Germinal center (tissue), 1 donor: ENCODE data around the gene DGCR6.
"Not testable (repeated sequence)": the region's sequence is repeated elsewhere in the genome, so short reads cannot be mapped to it uniquely, and the experiment has no call there.

ENCODE experiments used
- DNase-seq: peaks from one replicate; pipeline ENCODE4 v3.0.0; 2012; ENCODE audit warnings: mixed read lengths, low spot score

DGCR6 gene

GRCh38 chr22:18931905-18932652 is 26.0 kb downstream of the DGCR6 start:
- DNase-seq: no peak

DNA sequence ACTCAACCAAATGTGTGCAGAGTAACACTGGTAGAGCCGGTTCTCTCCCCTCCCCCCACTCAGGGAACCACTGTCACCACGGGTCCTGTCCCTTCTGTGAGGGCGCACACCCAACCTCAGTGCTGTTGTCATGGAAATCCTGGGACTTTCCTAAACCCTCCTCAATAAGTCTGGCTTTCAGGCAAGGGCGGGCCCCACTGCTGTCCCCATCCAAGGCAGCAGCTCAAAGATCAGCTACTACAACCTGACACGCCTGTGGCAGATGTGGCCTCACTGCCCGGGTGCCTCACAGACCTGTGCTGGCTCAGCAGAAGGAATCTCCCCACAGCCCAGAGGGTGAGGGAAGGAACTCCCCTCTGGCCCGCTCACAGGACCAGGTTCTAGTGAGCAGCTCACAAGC is 27.8 kb downstream of the DGCR6 start:
- DNase-seq: no peak

DNA sequence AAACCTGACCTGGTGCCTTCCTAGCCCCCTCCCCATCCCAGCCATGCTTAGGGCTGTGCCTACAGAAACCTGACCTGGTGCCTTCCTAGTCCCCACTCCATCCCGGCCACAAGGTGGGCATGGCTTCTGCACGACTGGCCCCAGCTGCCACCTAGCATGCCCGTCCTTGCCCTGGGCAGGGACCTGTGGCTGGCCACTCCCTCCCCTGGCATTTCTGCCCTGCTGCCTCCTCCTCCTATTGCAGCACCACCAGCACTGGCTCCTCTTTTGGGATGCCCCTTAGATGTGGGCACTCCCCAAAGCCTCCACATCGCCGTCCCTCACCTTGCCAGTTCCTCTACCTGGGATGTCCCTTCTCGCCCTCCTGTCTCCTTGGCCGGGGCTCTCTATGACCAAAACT is 28.6 kb downstream of the DGCR6 start:
- not testable (repeated sequence) for DNase-seq

DNA sequence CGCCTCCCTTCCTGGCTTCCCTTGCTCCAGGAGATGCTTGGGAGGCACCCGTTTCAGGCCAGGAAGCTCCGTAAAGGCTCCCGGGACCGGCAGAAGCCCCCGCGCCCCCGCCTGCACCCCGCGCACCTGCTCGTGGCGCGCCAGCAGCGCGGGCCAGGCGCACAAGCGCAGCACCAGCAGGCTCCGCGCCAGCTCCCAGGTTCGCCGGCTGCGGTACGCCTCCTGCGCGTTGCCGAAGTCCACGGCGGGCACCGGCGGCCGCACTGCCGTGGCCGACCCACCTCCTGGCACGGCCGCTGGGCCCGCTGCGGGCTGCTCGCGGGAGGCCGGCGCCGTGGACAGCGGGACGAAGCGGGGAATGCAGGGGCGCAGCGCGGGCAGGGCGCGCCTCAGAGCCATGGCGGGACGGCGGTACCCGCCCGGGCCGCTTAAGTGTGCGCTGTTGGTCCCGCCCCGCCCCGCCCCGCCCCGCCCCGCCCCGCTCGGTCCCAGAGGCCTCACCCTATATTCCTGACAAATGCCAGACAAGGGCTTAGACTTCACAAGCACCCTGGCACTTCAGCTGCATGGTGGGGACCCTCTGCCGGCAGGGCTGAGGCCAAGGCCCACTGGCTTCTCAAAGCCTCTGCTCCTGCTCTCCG is 29.9 kb downstream of the DGCR6 start, which contains the start of gene PRODH:
Gene PRODH, minus strand, starts transcription at position 405 of the 641 bp plus-strand sequence. Its CDS starts 6 bp downstream, at position 399.
- DNase-seq: no peak

GRCh38 chr22:18938691-18939090 is 32.6 kb downstream of the DGCR6 start:
- DNase-seq: not testable (repeated sequence)

GRCh38 chr22:18947105-18947504 is 41.0 kb downstream of the DGCR6 start:
- not testable (repeated sequence) for DNase-seq

- DNase-seq: no peak
Observed at GRCh38 chr22:18947905-18948304, 41.8 kb downstream of the DGCR6 start.

DNA sequence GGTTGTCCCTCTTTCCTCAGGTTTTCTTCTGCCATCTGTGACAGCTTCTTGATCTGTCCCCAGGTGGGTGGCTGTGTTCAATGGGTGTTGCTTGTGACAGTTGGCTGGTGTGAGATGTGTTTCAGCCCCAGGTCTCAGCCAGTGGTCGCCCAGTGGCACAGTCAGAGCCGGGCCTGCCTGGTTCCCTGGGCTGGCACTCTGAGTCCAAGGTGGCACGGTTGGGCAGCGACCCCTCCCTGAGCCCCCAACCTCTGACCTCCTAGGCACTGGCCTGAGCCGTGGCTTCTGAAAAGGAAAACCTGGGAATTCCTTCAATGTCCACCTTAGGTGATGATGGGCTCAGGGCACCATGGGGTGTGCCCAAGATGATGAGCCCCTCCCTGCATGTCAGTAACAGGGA is 44.0 kb downstream of the DGCR6 start:
- no peak for DNase-seq

GRCh38 chr22:18952022-18952421 is 45.9 kb downstream of the DGCR6 start:
- no peak for DNase-seq

GRCh38 chr22:18953128-18953527 is 47.0 kb downstream of the DGCR6 start:
- not testable (repeated sequence) for DNase-seq

DNA sequence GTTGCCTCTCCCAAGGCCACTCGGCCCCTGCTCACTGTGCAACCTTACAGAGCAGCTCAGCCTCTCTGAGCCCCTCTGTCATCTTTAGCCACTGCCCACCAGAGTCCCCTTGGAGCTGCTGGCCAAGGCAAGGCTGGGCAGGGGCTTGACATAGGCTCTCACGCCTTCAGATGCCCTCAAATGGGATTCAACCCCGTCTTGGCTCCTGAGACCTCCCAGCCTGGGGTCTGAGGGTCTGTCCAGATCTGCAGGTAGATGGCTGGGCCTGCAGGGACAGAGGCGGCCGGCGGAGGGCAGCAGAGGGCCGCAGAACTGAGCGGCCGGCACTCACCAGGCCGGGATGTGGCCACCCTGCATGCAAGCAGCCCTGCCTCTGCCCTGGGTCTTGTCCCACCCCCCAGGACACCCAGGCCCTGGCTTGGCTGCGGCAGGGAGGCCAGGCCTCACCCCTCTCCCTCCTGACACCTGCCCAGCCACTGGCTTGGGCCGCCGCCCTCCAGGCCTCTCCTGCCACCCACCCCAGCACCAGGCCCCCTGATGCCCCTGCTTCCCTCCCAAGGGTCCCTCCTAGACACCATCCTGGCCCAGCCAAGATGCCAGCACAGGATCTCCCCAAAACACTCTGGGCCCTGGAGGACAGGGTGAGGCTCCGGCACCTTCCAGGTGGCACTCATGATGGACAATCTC is 48.3 kb downstream of the DGCR6 start:
- peak; percentile 74 for DNase-seq

GRCh38 chr22:18954990-18955571 is 49.0 kb downstream of the DGCR6 start:
- DNase-seq: no peak

DNA sequence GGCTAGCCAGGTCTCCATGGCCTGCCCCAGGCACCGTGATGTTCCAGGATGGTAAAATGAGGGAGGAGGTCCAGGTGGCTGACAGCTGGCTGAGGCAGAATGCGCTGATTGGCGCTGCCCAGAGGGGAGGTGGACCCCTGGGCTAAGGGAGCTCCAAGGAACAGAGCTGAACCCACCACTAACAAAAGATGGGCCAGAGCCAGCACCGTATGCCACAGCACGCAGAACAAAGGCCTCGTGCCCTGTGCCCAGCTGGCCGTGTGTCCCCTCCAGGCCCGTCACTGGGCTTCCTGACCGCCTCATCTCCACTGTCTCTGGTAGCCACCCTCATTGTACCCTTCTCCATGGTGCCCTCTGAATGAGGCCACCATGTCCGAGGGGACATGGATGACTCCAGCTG is 49.6 kb downstream of the DGCR6 start:
- no peak for DNase-seq

DNA sequence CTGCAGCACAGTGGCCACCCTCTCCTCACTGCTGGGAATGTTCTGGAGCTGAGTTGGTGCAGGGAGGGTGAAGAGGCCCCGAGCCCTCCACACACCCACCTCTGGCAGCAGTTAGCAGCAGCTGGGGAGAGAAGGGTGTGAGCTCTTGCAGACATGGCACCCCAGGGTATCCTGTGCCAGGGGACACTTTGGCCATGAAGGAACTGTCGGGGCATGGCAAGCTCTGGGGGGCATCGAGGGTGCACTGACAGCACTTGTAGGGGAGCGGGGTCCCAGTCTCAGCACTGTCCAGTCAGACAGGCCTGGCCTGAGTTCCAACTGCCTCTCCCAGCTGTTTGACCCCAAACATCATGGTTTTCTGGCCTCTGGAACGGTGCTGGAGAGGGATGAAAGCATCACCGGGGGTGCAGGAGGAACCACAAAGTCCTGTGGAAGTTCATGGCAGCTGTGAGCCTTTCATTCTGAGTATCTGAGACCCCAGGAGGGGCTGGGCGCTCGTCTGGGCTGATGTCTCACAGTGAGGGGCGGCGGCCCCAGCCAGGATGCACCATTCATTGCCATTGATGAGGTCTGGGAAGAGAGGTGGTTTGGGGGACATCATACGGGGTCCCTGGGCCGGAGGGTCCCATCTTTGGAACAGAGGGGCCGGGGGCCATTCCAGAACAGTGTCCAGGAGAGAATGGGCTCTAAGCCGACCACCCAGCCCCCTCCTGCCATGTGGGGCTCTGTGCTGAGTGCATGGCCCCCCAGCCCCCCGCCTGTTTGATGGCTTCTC is 50.2 kb downstream of the DGCR6 start:
- DNase-seq: not testable (repeated sequence)

GRCh38 chr22:18956956-18957355 is 50.8 kb downstream of the DGCR6 start:
- not testable (repeated sequence) for DNase-seq

DNA sequence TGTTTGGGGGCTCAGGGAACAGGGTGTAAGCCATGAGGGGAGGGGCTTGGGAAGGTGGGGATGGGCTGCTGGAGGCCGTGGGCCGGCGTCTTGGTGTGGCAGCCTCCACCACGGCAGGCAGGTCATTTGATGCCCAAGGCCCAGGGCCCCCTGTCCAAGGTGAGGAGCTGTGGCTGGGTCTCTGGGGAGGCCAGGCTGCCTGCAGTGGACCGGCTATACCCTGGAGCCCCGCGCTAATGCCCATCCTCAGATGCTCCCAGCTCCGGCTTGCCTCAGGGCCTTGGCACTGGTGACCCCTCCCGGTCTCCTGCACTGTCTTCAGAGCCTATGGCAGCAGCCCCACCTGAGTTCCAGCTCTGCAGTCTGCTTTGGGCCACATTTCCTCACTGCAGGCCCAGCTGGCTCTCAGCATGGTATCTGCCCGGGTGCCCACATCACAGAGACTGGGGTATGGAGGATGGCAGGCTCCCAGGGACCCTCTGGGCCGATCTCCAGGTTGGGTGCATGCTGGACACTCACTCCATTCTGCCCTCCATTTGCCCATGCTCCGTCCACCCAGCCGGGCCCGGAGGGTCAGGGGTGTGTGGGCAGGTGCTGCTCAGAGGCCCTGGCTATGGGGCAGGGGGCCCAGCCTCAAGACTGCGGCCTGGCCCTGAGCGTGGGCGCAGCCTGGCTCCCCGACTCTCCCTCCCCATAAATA is 51.7 kb downstream of the DGCR6 start:
- DNase-seq: not testable (repeated sequence)

DNA sequence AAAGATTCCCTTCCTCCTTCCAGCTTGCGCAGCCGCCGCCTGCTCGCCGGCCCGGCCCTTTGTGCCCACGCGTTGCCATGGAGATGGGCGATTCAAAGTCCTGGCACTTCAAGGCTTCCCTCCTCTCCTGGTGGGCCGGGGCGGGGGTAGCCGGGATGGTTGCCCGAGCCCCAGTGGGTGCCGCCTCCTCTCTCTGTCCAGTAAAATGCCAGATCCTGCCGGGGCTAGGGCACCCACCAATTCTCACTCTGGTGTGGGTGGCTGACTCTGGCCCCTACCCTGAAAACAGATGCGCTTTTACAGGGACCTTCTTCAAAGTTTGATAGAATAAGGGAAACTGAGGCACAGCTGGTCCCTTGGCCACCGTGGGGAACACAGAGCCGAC is 52.2 kb downstream of the DGCR6 start:
- DNase-seq: not testable (repeated sequence)

GRCh38 chr22:18958738-18959137 is 52.6 kb downstream of the DGCR6 start:
- not testable (repeated sequence) for DNase-seq

DNA sequence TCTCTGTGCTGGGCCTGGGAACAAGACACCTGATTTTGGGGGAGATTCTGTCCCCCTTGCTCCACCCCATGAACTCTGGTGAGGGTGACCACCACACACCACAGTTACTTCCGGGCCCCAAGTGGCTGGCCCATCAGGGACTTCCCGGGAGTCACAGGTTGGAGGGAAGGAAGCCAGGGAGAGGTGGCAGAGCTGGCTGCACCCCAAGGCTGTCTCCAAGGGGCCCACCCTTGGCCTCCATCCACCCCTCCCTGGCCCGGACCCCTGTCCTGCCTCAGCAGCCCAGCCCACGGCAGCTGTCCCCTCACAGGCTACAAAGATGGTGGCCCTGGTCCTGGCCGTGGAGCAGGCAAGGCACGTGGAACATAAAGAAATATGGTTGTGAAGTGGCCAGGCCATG is 53.1 kb downstream of the DGCR6 start:
- not testable (repeated sequence) for DNase-seq

- not testable (repeated sequence) for DNase-seq
Observed at GRCh38 chr22:18959741-18960140, 53.6 kb downstream of the DGCR6 start.
